Erythroblast (primary cell): ENCODE data around the gene ATF6.

Experiments used
- GATA1 ChIP-seq: IDR thresholded peaks from 2 replicates; pipeline ENCODE4 v1.6.1; 2011; ENCODE audit warnings: low read depth, mild to moderate bottlenecking, control low read depth, low read length, moderate library complexity
- POLR2A ChIP-seq: IDR thresholded peaks from 2 replicates; pipeline ENCODE4 v1.6.1; 2011; ENCODE audit warnings: mild to moderate bottlenecking, low read length

- TF ChIP-seq POLR2A (no peak), GATA1 (no peak)
Observed at GRCh38 chr1:162003061-162003829, 237.1 kb downstream of the ATF6 start.
